ENCODE measurements around the gene UBE3B. TPM values are rescaled to one million over a fixed set of nuclear protein-coding genes. Genes with fewer than 3 reads are reported as not detected.

The UBE3B gene
- polyA plus RNA-seq, 1 donor (not counting 4 experiments of a cell fraction or from before 2014, with no cell fraction given), result 27.1 TPM

DNA sequence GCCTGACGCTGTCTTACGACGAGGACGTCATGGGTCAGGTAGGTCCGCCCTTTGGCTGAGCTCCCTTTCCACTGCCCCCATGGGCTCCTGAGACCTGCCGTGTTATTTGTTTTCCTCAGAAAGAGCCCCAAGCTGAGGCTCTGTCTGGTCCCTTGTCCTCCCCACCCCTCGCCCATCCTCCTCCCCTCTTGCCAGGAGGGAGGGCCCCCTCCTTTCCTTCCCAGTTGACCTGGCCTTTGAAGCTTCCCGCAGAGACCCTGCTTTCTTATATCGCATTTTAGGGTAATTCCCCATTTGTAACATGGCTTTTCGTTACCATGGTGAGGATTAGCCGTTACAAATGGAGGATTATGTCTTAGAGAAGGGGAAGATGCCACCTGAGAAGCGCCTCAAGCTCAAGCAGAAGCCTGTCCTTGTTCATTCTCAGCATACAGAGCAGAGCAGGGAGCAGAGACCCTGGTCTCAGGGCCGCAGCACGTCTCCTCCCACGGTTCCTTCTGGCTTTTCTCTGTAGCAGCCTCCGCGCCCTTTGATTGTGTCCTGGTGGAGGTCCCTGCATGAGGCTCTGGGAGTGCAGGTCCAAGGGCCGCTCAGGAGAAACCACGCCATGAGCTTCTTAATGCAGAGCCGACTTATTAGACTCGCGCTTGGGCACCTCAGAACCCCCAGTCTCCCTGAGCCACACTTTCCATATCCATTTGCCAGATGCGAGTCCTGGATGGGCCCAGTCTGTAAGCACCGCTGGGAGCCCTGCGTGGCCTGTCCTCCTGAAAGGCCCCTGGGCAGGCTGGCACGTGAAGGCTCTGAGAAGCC, 47.2 kb downstream of the UBE3B start:
- H3K9me1 ChIP-seq (ENCODE audit: control insufficient read depth, extremely low read depth, insufficient read depth, low read length), result no peaks in the 10 kb centered on the region
- no peaks in the 10 kb centered on the region for H3K79me2 ChIP-seq (ENCODE audit: control insufficient read depth, insufficient read depth, low read length)
- H3K4me2 ChIP-seq (ENCODE audit: control insufficient read depth, extremely low read depth, insufficient read depth, low read depth, low read length), result no peak overlapping the region
- no peaks in the 10 kb centered on the region for H3K9me3 ChIP-seq (ENCODE audit: control insufficient read depth, low read depth, low read length)
- no peak overlapping the region for H2AFZ ChIP-seq (ENCODE audit: control insufficient read depth, low read length)
- no peaks in the 10 kb centered on the region for H3K4me1 ChIP-seq (ENCODE audit: control insufficient read depth, extremely low read depth, insufficient read depth, low read length)
- dilution Hi-C loops (cut with MboI; ENCODE audit: extremely low pct_ligation_motif_present, low sequenced_read_pairs), result loop anchor here (25.0 kb wide), 1 partner anchor 263 kb away; no protein-coding TSS in a partner anchor
- H3K36me3 ChIP-seq (ENCODE audit: control insufficient read depth in 2 of 2, extremely low read depth in 1 of 2, insufficient read depth in 2 of 2, low read length in 2 of 2), result peaks cover 18 to 35% of the 10 kb centered on the region in 2 experiments
- H3K27ac ChIP-seq (ENCODE audit: control insufficient read depth, insufficient read depth, low read length), result no peak overlapping the region
- H4K20me1 ChIP-seq (ENCODE audit: control insufficient read depth, extremely low read depth, insufficient read depth, low read length), result no peaks in the 10 kb centered on the region
- TF ChIP-seq EZH2 (IDR thresholded peaks at IDR 0.05; ENCODE audit: low read length), result no peak
- TF ChIP-seq, protein P1, sequence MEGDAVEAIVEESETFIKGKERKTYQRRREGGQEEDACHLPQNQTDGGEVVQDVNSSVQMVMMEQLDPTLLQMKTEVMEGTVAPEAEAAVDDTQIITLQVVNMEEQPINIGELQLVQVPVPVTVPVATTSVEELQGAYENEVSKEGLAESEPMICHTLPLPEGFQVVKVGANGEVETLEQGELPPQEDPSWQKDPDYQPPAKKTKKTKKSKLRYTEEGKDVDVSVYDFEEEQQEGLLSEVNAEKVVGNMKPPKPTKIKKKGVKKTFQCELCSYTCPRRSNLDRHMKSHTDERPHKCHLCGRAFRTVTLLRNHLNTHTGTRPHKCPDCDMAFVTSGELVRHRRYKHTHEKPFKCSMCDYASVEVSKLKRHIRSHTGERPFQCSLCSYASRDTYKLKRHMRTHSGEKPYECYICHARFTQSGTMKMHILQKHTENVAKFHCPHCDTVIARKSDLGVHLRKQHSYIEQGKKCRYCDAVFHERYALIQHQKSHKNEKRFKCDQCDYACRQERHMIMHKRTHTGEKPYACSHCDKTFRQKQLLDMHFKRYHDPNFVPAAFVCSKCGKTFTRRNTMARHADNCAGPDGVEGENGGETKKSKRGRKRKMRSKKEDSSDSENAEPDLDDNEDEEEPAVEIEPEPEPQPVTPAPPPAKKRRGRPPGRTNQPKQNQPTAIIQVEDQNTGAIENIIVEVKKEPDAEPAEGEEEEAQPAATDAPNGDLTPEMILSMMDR (optimal IDR thresholded peaks at IDR 0.05 in 1 of 3, IDR thresholded peaks at IDR 0.05 in 1 of 3, conservative IDR thresholded peaks at IDR 0.05 in 1 of 3; ENCODE audit: extremely low read depth in 1 of 3, insufficient read depth in 2 of 3, low read length in 3 of 3), result no peak
- H3K9ac ChIP-seq (ENCODE audit: control insufficient read depth, extremely low read depth, insufficient read depth, low read length), result no peak overlapping the region
- no peak for DNase-seq (ENCODE audit: low read depth, low spot score)
- H3K4me3 ChIP-seq (ENCODE audit: control insufficient read depth in 2 of 3, extremely low read depth in 1 of 3, insufficient read depth in 2 of 3, low read depth in 1 of 3, low read length in 3 of 3), result no peak overlapping the region
- FAIRE-seq, result no peak
- no peaks in the 10 kb centered on the region for H3K27me3 ChIP-seq (ENCODE audit: control insufficient read depth, extremely low read depth, insufficient read depth, low read length)

DNA sequence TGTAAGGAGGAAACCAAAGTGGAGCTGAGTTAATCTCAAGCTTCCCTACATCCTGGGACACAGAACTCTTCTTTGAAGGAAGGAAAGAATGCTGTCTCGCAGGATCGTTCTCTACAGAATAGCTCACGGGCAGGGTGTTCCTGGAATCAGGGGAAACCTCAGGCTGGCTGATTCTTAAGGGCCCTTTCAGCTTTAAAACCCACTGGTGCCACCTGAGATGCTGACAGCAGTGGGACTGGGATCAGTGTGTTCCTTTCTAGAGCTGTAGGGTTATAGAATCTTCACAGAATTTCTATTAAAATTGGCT, 47.8 kb downstream of the UBE3B start:
- Histone ChIP-seq H3K27ac (ENCODE audit: control insufficient read depth, insufficient read depth, low read length) (no peak overlapping the region), H3K27me3 (ENCODE audit: control insufficient read depth, extremely low read depth, insufficient read depth, low read length) (no peaks in the 10 kb centered on the region), H4K20me1 (ENCODE audit: control insufficient read depth, extremely low read depth, insufficient read depth, low read length) (no peaks in the 10 kb centered on the region), H3K4me1 (ENCODE audit: control insufficient read depth, extremely low read depth, insufficient read depth, low read length) (no peaks in the 10 kb centered on the region), H3K4me2 (ENCODE audit: control insufficient read depth, extremely low read depth, insufficient read depth, low read depth, low read length) (no peak overlapping the region), H3K9me3 (ENCODE audit: control insufficient read depth, low read depth, low read length) (no peaks in the 10 kb centered on the region), H3K9me1 (ENCODE audit: control insufficient read depth, extremely low read depth, insufficient read depth, low read length) (no peaks in the 10 kb centered on the region), H2AFZ (ENCODE audit: control insufficient read depth, low read length) (no peak overlapping the region), H3K4me3 (ENCODE audit: control insufficient read depth in 2 of 3, extremely low read depth in 1 of 3, insufficient read depth in 2 of 3, low read depth in 1 of 3, low read length in 3 of 3) (no peak overlapping the region), H3K36me3 (ENCODE audit: control insufficient read depth in 2 of 2, extremely low read depth in 1 of 2, insufficient read depth in 2 of 2, low read length in 2 of 2) (peaks cover 13 to 37% of the 10 kb centered on the region in 2 experiments), H3K79me2 (ENCODE audit: control insufficient read depth, insufficient read depth, low read length) (no peaks in the 10 kb centered on the region), H3K9ac (ENCODE audit: control insufficient read depth, extremely low read depth, insufficient read depth, low read length) (no peak overlapping the region)
- dilution Hi-C loops (cut with MboI; ENCODE audit: extremely low pct_ligation_motif_present, low sequenced_read_pairs), result loop anchor here (25.0 kb wide), 1 partner anchor 262 kb away; no protein-coding TSS in a partner anchor
- DNase-seq (ENCODE audit: low read depth, low spot score), result no peak
- FAIRE-seq, result no peak
- TF ChIP-seq, protein P1 (optimal IDR thresholded peaks at IDR 0.05 in 1 of 3, IDR thresholded peaks at IDR 0.05 in 1 of 3, conservative IDR thresholded peaks at IDR 0.05 in 1 of 3; ENCODE audit: extremely low read depth in 1 of 3, insufficient read depth in 2 of 3, low read length in 3 of 3), result no peak
- no peak for TF ChIP-seq EZH2 (IDR thresholded peaks at IDR 0.05; ENCODE audit: low read length)
